ENCODE data around the gene THAP4.

Gene THAP4, protein sequence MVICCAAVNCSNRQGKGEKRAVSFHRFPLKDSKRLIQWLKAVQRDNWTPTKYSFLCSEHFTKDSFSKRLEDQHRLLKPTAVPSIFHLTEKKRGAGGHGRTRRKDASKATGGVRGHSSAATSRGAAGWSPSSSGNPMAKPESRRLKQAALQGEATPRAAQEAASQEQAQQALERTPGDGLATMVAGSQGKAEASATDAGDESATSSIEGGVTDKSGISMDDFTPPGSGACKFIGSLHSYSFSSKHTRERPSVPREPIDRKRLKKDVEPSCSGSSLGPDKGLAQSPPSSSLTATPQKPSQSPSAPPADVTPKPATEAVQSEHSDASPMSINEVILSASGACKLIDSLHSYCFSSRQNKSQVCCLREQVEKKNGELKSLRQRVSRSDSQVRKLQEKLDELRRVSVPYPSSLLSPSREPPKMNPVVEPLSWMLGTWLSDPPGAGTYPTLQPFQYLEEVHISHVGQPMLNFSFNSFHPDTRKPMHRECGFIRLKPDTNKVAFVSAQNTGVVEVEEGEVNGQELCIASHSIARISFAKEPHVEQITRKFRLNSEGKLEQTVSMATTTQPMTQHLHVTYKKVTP

DNA sequence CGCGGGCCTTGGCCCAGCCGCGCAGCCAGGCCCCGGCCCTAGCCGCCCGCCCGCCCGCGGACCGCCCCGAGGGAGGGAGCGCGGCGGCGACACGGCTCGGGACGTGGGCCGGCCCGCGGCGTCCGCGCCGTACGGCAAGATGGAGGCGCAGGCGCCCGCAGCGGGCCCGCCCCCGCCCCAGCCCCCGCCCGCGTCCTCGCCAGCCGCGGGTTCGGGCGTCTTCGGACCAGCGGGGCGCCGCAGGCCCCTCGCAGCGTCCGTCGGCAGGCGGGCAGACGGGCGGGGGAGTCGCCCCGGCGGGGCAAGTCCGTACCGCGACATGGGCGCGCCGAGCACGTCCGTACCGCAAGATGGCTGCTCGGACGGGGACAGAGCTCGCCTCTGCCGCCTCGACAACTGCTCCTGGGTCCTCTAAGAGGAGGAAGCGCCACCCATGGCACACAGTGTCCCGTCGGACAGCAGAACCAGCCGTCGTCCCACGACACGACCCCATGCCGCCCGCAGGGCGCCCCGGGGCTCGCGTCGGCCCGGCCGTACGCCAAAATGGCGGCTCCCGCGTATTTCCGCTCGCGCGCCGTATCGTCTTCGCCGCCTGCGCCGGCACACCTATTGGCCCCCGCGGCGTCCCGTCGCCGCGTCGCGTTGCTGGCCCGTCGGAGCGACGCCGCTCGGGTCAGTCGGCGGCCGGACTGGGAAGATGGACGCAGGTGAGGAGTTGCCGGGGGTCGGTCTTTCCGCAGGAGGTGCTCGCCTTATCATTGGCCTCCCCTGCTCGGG is at the start of gene THAP4, which contains the start of gene ATG4B:
TSS of gene THAP4 (minus strand) at position 141 of the 777 bp plus-strand sequence. CDS start 141 bp downstream, outside the sequence.
TSS of gene ATG4B (plus strand) at position 676 of the 777 bp plus-strand sequence. CDS start at position 698, 22 bp downstream.
- in situ Hi-C loops (cut with MboI; ENCODE audit: low sequenced_read_pairs), result no loop called here

DNA sequence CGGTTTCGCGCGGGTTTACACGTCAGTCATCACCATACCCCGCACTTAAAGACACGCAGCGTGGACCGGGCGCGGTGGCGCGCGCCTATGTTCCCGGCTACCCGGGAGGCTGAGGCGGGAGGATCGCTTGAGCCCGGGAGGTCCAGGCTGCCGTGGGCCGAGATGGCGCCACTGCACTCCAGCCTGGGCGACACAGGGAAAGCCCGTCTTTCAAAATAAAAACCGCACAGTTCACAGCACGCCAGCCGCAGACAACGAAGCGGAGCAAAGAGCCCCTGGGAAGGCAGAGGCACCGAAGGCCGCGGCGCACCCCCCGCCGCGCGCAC is 49.3 kb upstream of the THAP4 start:
- in situ Hi-C loops (cut with MboI; ENCODE audit: low sequenced_read_pairs), result no loop called here

DNA sequence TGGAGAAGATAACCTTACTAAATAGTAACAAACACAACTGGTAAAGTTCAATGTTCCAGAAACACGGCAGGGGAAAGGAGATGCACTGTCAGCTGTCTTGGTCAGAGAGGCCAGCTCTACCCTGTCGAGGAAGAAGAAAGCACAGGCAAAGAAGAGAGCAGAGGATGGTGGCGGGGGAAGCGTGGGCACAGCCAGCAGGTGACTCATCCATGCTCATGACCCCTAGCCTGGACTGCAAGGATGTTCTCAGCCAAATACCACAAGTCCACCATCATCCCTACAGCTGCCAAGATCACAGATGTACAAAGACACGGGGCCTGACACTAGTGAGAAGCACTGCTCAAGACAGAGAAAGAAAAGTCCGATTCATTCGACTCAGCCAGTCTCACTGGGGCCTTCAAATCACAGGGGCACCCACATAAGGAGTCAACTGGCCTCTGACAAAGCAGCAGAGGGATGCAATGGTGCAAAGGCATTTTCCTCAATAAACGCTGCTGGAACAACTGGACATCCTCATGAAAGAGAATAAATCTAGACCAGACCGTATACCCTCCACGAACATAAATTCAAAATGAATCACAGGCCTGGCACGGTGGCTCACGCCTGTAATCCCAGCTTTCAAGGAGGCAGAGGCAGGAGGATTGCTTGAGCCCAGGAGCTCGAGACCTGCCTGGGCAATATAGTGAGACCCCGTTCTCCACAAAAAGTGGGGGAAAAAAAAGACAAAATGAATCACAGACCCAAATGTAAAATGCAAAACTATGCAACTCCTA is 44.1 kb upstream of the THAP4 start:
- in situ Hi-C loops (cut with MboI; ENCODE audit: low sequenced_read_pairs), result no loop called here

DNA sequence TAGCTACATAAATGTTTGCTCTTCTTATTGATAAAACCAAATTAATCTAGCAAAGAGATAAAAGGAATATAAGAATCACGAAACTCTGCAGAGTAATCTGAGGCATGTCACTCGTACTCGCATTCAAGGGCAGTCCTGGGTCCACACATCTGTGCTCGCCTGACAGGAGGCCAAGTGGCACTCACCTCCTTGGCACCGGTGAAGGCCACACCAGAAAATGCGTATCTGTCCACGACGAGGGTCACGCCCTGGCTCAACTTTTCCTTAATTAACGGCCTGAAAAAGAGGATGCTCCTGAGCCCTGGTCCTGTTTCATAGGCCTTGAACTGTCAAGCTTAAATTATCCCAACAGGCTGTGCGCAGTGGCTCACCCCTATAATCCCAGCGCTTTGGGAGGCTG is 43.1 kb upstream of the THAP4 start:
- in situ Hi-C loops (cut with MboI; ENCODE audit: low sequenced_read_pairs), result no loop called here

DNA sequence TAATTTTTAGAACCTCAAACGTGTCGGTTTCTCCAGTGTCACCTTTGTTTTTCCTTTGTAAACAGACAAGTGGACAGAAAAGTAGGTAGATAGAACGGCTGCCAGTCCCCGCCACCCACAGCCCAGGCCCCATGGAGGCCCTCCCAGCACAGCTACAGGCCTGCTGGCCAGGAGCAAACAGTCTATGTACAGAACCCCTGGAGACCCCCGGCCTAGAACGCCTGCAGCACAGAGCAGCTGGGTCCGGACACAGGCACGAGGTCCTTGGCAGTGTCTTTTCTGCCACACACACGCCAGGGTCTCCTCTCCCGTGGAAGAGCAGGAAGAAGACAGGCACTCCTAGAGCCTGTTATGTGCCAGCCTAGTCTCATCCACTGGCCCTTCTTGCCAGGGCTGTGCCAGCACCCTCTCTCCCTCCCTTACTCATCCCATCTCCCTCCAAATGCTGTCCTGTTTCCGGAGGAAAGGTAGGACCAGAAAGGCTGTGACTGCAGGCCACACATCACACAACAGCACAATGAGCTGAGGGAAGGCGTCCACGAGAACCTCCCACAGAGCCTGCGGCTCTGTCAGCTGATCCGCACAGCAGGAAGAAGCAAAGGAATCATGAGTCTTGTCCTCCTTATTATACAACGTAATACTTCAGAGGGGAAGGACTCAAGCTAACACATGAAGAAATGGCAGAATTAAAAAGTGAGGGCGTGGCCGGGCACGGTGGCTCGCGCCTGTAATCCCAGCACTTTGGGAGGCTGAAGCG is 42.0 kb upstream of the THAP4 start:
- in situ Hi-C loops (cut with MboI; ENCODE audit: low sequenced_read_pairs), result no loop called here

DNA sequence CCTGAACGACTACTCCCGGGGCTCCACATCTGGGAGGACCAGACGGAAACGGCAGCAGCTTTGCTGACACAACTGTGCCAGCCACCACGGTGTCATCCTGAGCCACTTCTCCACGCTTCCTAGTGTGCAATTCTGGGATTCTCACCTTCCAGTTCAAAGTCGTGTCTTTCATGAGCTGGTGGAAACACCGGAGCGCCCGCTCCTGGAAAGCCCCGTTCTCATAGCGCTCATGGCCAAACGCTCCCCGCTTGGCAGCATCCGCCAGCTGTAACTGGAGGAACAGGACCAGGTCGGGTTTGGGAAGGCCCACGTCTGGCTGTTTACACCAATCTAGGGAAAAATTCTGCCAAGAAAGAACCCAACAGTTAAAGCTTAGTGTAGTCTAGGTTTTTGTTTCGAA is 41.3 kb upstream of the THAP4 start:
- in situ Hi-C loops (cut with MboI; ENCODE audit: low sequenced_read_pairs), result no loop called here

DNA sequence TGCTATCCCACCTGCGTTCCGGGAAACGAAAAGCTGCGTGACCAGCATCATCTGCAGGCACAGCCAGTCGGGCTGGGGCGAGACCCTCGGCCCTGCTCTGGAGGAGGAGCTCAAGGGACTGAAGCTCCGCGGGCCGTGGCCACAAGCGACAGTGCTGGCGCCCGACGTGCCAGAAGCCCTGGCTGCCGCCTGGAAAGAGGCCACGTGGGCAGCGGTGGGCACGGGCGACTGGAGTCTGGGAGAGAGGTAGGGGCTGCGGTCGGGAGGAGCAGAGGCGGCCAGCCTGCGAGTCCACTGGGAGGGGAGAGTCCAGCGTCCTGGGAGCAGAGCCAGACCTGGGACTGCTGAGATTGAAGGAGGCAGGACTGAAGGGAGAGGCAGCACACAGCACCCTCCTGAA is 40.4 kb upstream of the THAP4 start:
- in situ Hi-C loops (cut with MboI; ENCODE audit: low sequenced_read_pairs), result no loop called here

DNA sequence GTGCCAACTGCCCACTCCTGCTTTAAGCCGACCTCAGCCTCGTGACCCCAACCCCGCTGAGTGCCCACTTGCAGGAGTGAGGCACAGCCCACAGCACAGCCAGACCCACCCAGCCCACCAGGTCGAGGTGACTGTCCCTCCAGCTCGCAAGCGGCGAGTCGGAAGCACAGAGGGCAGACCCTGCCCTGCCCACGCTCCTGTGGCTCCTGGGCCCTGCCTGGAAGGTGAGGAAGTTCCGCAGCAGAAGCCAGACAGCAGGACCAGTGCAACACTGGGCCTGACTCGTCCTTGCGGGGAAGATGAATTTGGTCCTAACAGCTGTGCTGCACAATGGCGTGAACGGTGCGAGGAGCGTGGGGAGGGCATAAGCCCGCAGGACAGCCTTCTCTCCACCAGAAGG is 39.7 kb upstream of the THAP4 start:
- in situ Hi-C loops (cut with MboI; ENCODE audit: low sequenced_read_pairs), result no loop called here

DNA sequence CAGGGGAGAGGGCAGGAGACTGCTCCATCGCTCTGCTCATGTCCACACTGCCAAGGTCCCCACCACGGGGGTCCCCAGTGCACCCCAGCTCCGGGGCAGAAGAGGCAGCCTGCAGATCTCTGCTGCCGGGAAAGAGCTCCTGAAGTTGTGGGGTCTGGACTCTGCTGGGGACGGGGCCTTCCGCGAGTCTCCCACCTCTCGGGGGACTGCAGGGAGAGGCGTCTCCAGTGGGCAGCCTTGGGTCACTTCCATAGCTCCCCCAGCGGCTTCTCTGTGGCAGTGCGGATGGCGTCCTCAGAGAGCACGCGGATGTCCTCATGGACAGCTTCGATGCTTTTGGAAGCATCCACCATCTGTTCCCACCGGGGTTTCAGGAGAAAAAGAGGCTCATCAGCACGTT is 38.9 kb upstream of the THAP4 start:
- in situ Hi-C loops (cut with MboI; ENCODE audit: low sequenced_read_pairs), result no loop called here

DNA sequence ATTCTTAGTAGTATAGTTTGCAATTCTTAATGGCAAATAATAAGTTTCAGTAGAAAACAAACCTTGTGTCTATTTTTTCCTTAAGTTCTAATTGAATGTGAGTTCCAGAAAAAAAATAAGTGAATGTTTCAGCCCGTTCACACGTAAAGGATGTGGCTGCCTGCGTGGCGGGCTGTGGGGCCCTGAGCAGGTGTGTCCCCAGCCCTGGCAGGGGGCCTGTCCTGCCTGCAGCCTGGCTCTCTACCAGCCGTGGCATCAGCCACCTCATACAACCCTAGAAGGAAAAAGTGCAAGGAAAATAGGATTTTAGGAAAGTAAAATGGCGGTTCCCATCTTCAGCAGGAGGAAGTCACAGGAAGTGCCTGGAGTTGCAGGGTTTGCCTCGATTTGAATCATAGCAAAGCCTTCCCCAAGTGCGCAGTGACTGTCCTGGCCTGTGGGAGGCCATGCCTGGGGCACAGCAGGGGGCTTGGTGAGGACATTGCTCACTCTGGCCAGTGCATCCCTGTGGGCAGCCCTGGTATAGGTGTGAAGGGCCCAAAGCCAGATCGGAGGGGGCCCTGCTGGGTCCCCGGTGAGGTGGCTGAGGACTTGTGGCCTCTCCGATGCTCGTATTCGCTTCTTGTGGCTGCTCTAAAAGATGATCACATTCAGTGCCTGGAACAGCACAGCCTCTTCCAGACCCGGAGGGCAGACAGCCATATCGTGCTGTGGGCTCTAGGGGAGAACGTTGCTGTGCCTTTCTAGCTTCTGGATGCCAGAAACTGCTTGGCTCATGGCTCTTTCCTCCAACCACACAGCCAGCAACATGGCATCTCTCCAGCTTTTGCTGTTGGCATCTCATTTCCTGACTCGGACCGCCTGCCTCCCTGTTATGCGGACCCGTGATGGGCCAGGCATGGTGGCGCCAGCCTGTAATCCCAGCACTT is 37.1 kb upstream of the THAP4 start:
- in situ Hi-C loops (cut with MboI; ENCODE audit: low sequenced_read_pairs), result no loop called here

DNA sequence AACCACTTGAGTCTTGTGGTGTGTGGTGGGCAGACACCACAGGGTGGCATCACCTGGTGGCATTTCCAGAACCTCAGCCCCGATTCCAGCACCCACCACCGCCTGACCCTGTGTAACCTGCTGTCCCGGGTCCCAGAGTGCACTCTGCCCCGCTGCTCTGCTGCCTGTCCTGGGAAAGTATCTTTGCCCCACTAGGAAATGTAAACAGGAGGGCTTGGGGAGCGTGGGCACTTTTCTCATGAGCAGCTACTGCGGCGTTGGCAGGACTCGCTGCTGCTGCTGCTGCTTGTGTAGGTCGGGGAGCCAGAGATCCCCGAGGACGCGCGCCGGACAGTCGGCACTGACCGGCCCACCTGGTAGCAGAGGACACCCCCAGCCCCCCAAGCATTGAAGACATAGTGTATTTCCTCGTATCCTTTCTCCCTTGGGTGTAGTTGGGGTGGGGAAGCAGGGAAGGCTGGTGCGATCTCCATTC is 36.3 kb upstream of the THAP4 start:
- in situ Hi-C loops (cut with MboI; ENCODE audit: low sequenced_read_pairs), result no loop called here

DNA sequence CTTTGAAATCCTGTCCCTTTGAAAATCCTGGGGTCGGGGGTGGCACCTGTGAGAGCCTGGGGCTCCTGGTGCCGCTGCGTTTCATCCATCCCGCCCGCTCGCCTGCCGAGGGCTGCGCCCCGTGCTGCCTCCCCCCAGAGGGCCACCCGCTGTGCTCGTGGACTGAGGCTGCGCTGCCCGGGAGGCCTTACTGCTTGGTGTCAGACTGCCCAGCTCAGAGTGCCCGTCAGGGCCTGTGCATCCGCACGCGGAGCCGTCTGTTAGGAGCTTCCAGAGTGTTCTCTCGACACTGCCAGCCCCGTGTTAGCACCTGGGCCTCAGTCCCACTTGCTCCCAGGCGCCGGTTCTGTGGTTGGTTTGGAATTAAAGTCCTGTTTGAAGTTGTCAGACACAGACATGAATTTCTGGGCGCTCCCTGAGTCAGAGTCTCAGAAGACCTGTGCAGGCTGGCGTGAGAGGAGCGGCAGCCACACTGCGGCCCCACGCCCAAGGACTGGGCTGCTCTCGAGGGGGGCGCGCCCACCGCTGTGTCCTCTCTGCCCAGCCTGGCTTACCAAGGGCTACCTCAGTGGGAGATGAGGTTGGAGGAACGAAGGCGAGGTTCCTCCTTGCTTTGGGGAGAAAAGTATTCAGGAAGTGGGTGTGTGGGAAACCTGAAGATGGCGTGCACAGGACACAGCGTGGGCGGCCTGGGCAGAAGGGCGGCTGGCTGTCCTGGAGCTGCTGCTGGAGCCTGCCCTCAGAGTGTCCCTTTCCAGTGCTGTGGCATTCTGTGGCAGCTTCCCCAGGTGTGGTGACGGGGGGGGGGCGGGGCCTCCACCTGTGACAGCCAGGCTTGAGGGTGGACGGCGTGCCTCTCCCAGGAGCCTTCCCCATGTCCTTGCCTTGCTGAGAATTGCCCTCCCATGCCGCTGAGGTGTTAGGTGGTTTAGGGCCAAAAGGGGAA is 35.6 kb upstream of the THAP4 start:
- in situ Hi-C loops (cut with MboI; ENCODE audit: low sequenced_read_pairs), result no loop called here

DNA sequence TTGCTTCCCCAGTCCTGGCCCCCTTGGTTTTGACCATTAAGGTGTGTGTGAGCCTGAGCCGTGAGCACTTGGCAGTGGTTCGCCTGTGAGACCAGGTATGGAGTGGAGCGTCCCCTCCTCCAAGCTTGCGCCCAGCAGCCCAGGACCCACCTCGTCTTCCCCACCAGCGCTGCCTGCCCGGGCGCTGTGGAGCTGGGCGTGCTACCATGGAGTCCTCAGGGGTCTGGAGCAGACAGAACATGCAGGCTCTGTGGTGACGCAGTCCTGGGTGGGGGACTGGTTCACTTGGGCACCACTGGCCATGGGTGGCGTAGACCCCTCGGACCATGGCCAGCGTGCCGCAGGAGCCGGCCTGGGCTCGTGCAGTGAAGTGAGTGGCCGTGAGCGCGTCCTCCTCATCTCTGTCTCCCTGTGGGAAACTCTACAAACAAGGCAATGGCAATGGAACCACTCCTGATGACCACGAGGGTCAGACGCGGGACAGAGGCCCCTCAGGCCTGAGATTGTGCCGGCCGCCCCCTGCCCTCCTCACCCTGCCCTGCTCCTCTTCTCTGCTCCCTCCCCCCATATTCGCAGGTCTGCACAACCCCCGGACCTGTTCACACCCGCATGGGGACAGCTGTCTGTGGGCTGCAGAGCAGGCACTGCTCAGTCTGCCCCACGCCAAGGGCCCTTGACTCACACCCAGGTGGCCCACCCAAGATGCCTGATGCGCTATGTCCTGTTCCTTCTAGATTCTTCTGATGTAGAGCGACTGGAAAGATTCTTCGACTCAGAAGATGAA is 34.7 kb upstream of the THAP4 start:
- in situ Hi-C loops (cut with MboI; ENCODE audit: low sequenced_read_pairs), result no loop called here

DNA sequence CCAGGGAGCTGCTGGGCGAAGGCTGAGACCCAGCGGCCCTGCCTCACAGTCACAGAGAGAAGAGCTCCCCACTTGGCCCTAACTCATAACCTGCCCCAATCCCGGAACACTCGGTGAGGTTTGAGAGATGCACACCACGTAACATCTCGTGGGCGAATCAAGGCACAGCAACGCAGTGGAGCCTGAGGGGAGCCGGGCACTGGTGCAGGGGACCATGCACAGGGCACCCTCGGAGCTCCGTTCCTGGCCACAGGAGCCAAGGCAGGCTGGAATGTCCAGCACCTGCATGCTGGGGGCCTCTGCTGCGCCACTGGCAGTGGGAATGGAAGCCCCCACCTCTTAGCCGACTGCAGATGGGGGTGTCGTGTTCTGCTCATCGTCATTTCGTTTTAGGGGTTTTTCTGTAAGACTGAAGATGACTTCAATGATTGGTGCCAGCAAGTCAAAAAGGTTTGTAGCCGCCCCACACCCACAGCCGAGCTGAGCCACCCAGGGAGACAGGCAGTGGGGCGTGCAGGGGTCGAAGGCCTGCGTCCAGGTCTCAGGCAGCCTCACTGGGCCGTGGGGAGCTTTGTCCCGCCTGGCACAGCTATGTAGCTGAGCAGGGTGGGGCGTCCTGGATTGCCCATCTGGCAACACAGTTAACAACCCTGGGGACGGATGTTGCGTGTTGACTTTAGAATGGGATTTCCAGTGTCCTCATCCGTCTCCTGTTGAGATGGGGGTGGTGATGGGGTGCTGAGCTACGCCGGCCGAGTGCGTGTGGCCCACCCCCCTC is 33.6 kb upstream of the THAP4 start:
- in situ Hi-C loops (cut with MboI; ENCODE audit: low sequenced_read_pairs), result no loop called here

DNA sequence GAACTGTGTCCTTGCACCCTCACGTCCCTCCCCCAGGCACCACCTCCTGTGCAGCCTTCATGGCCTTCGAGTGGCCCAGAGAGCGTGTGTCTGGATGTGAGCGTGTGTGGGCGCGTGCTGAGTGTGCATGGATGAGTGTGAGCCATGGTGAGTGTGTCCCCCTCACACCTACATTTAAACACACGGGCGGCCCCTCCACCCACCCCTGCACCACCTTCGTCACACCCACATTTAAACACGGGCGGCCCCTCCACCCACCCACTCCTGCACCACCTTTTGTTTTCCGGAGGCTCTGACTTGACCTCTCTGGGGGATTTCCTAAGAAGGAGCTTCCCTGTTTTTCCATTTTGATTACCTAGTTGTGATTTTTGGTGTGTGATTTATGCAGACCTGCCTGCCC is 31.9 kb upstream of the THAP4 start:
- in situ Hi-C loops (cut with MboI; ENCODE audit: low sequenced_read_pairs), result no loop called here

DNA sequence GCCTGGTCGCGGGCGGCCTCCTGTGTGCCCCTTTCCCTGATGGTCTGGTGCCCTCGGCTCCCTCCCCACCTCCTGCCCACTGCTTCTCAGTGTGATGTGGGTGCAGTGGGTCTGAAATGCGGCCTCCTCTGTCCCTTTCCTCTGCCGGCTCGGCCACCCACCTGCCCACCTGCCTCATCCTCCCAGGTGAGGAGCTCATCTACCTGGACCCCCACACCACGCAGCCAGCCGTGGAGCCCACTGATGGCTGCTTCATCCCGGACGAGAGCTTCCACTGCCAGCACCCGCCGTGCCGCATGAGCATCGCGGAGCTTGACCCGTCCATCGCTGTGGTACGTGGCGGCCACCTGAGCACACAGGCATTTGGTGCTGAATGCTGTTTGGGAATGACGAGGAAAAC is 31.4 kb upstream of the THAP4 start:
- in situ Hi-C loops (cut with MboI; ENCODE audit: low sequenced_read_pairs), result no loop called here

Data from HL-60/S4 (cell line).